ENCODE results near the gene GNG2.

DNA sequence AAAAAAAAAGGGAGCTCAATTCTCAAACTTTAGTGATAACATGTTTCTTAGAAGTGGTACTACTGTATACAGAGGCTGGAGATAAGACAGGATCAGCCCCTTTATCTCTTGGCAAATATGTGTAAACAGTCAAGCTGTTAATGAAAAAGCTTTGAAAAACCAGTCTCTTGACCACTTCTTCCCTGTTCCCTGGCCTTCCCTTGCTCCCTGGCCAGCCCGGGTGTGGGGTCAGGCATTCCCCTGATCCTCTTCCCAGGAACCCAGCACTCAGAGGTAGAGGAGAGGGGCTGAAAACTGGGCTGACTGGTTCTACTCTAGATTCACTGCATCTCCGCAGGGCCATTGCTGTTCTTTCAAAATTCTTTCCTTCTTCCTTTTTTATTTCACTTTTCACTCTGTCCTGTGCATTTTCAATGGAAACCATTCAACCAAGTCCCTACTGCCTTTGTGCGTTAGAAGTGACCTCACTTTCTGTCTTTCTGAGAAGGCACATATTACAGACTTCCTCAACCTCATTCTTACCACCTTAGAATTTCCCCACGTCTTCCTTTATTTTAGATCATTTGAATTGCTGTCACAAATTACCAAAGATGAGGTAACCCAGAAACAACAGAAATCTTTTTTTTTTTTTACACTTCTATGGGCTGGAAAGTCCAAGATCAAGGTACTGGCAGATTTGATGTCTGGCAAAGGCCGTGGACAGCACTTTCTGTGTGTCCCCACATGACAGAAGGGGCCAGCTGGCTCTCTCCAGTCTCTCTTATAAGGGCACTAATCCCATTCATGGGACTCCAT, 5.7 kb downstream of the GNG2 start:
- TF ChIP-seq POLR2AphosphoS5 (IDR thresholded peaks at IDR 0.05; ENCODE audit: low read depth, low read length) (no peak), SIN3A (IDR thresholded peaks at IDR 0.05; ENCODE audit: borderline replicate concordance, insufficient read depth, low read length) (no peak)
- TF ChIP-seq, protein P1, sequence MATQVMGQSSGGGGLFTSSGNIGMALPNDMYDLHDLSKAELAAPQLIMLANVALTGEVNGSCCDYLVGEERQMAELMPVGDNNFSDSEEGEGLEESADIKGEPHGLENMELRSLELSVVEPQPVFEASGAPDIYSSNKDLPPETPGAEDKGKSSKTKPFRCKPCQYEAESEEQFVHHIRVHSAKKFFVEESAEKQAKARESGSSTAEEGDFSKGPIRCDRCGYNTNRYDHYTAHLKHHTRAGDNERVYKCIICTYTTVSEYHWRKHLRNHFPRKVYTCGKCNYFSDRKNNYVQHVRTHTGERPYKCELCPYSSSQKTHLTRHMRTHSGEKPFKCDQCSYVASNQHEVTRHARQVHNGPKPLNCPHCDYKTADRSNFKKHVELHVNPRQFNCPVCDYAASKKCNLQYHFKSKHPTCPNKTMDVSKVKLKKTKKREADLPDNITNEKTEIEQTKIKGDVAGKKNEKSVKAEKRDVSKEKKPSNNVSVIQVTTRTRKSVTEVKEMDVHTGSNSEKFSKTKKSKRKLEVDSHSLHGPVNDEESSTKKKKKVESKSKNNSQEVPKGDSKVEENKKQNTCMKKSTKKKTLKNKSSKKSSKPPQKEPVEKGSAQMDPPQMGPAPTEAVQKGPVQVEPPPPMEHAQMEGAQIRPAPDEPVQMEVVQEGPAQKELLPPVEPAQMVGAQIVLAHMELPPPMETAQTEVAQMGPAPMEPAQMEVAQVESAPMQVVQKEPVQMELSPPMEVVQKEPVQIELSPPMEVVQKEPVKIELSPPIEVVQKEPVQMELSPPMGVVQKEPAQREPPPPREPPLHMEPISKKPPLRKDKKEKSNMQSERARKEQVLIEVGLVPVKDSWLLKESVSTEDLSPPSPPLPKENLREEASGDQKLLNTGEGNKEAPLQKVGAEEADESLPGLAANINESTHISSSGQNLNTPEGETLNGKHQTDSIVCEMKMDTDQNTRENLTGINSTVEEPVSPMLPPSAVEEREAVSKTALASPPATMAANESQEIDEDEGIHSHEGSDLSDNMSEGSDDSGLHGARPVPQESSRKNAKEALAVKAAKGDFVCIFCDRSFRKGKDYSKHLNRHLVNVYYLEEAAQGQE (IDR thresholded peaks at IDR 0.05; ENCODE audit: insufficient read depth in 1 of 2, low read depth in 2 of 2, low read length in 2 of 2): no peak
